ENCODE data around the gene ITPK1.

Gene ITPK1

DNA sequence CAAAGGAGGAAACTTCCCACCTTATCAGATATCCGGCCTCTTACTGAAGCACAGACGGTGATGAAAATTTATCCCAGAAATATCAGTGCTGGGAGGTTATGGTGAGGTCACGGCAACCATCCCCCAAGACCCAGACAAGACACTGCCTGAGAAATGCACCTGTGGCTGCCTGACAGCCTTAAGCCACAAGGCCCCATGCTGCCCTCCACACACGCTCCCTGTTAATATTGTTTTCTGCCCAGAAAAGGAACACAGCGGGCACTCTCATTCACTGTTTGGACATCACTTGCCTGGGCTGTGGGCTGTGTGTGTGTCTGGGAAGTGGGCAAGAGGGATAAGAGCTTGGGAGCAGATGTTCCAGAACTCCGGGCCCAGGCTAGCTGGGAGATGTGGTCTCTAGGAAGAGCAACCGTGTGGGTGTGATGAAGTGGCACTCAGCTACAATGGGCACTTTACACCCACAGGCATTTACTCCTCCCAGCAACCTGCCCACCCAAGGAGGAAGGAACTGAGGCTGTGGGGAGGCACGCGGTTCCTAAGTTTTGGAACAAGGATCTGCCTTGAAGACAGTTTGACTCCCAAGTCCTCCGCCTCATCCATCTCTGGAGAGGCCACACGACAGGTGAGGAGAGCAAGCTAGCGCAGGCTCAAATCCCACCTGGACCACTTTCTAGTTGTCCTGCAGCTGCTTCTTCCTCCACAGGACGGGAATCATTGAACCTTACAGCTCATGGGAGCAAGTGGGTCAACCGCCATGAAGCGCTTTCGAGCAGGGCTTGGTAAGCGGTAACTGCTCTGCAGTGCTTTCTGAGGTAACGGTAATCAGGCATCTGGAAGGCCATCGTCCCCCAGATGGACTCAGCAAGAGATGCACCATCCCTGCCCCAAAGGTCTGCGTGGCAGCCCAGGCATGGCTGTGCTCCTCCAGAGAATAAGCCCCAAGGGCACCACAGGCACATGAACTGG is 101.4 kb downstream of the ITPK1 start:
- in situ Hi-C loops (cut with MboI; ENCODE audit: low sequenced_read_pairs): no loop called here

DNA sequence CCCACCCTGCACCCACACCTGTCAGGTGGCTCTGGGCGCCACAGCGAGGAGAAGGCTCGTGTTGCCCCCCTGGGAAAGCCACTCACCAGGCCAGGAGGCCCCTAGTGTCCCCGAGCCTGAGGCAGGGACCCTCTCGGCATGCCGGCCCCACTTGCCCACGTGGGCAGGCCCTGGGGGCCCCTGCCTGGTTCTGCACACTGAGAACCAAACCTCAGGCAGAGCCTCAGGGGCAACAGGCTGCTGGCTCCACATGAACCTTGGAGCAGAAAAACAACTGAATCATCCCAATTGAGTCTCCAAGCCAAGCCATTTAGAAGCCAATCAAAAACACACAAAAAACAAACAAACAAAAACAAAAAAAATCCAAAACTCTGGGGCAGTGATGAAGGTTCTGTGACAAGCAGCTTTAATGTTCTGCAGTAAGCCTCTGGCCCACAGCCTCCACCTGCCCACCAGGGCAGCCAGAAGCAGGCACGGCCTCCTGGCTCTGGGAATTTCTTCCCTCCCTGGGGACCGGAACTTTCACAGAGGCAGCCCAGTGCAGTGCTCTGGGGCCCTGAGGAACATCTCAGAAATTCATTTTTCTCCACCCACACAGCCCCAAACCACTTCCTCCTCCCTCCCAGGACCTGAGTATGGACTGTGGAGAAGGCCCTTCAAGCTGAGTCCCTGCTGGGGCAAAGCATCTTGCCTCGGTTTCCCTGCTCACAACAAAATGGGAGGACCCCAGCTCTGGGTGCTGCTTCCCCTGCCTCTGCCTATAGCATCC is 102.6 kb downstream of the ITPK1 start:
- in situ Hi-C loops (cut with MboI; ENCODE audit: low sequenced_read_pairs): no loop called here

DNA sequence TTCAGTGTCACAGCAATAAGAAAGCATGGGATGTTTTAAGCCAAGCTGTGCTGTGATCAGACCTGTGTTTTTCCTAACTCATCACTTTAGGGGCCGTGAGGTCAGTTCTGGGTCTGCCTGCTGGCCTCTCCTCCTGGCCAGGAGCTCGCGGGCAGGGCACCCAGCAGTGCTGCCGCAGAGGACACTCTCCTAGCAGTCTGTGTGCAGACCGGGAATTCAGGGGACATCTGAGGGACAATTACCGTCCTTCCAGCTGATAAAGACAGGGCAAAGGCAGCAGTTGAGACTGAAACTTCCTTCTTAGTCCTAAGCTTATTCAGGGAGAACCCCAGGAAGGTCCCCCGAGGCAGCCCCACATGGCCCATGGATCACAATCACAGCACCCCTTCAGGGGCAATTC is 103.2 kb downstream of the ITPK1 start:
- in situ Hi-C loops (cut with MboI; ENCODE audit: low sequenced_read_pairs): no loop called here

DNA sequence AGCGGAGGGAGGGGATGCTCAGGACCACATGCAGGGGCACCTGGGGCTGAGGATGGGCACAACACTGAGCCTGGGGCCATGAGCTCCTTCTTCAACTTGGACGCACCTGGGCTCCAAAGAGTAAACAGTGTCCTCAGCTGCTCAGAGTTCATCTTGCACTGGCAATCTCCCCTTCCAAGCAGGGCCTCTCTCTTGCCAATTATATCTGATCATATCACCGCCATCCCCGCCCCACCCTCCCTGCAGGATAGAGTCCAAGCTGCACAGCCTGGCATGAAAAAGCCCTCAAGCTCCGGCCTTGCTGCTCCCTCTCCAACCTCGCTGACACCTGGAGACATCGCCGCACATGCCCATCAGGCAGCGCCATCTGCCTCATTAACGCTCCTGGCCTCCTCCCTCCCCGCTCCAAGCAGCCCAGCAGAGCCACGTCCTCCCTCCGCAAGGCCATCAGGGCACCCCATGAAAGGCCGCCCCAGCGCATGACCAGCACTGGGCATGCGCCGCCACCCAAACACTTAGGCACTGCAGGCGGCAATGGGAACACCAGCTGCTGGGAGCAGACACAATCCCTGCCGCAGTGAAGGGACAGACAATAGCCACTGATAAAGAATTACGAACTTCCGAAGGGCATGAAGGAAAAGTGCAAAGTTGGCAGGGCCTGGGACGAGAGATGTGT is 103.9 kb downstream of the ITPK1 start:
- in situ Hi-C loops (cut with MboI; ENCODE audit: low sequenced_read_pairs): no loop called here

DNA sequence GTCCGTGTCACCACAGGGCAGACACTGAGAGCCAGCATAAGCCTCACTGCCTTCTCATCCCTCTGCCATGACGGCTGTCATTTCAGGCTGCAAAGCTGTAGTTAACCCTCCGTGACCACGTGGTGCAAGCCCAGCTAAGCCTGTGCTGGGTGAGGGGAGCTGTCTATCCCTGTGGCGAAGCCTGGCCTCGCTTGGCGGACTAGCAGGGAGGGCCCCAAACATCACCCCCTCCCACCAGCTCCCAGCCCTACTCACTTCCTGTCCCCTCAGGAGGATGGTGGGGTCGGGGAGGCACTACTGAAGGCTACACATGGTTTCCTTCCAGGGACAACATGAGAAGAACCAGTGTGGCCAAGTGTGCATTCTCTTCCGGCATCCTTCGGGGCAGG is 104.6 kb downstream of the ITPK1 start:
- in situ Hi-C loops (cut with MboI; ENCODE audit: low sequenced_read_pairs): no loop called here

DNA sequence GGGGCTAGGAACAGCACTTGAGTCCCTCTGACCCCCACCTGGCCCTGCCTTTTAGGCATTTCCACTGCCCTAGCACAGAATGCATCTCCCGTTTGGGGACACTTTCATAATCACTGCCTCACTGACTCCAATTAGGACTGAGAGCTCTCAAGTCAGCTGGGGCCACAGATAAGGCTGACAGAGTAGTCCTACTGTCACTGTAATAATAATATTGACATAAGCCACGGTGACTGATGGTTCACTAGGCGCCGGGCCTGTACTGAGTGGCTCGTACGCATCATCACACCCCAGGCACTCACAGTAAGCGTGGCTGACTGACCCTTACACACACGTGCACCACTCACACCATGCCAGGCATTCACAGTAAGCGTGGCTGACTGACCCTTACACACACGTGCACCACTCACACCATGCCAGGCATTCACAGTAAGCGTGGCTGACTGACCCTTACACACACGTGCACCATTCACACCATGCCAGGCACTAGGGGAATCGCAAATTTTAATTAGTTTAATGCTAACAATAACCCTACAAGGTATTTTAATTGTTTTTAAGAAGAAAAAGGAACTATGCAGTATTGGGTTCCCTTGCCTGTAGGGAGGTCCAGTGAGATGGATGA is 105.1 kb downstream of the ITPK1 start:
- in situ Hi-C loops (cut with MboI; ENCODE audit: low sequenced_read_pairs): no loop called here

DNA sequence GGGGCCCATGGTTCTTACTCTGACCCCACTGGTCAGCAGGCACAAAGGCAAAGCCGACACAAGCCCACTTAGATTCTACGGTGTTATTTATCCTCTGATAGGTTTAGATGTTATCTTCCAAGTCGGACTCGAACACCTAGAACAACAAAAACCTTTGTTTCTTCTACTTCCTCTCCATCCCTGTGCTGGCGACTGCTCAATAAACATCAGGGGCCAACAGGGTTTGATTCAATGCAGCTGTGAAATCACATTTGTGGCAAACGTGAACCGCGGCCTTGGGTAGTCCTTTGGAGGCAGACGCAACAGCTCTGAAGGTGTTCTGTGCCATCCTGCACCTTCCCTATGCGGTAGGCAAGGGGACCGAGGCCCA is 105.6 kb downstream of the ITPK1 start:
- in situ Hi-C loops (cut with MboI; ENCODE audit: low sequenced_read_pairs): no loop called here

DNA sequence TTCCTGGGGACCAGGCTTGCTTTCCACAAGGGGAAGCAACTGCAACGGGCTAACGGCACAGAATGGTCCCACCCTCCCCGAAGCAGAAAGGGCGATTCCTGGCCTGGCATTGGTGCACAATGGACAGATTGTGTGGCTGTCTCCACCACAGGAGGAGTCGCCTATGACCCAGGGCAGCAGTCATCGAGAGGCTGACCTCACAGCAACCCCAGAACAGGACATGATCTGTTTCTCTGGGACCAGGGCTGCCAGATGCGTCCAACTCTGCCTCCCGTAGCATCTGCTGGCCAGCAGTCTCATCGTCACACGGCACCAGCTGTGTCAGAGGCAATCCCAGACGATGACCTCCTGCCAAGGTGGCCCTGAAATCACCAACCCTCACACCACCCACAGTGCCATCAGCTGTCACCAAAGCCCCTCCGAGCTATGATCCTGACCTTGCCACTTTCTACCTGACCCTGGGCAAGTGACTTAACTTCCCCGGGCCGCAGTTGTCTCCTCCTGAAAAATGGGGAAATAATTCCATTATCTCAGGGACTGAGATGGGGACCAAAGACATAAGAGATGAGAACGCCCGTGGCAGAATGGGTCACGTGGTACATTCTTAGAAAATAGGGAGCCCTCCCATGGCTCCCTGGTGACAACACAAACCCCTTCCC is 106.1 kb downstream of the ITPK1 start:
- in situ Hi-C loops (cut with MboI; ENCODE audit: low sequenced_read_pairs): no loop called here

DNA sequence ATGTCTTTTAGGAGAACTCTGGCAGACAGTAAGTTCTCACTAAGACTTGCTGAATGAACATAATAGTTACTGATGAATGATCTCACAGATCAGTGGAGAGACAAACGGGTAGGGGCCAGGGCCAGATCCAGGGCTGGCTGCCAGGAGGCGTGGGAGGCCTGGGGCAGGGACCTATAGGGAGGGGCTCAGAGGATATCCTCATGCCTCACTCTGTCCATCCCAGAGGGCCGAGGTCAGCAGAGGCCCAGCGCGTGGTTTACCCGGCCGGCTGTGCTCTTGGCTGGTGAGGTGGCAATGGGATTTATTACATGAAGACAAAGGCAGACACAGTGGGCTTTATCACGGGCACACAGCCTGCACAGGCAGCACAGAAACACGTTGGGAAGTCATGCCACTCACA is 107.3 kb downstream of the ITPK1 start:
- in situ Hi-C loops (cut with MboI; ENCODE audit: low sequenced_read_pairs): no loop called here

DNA sequence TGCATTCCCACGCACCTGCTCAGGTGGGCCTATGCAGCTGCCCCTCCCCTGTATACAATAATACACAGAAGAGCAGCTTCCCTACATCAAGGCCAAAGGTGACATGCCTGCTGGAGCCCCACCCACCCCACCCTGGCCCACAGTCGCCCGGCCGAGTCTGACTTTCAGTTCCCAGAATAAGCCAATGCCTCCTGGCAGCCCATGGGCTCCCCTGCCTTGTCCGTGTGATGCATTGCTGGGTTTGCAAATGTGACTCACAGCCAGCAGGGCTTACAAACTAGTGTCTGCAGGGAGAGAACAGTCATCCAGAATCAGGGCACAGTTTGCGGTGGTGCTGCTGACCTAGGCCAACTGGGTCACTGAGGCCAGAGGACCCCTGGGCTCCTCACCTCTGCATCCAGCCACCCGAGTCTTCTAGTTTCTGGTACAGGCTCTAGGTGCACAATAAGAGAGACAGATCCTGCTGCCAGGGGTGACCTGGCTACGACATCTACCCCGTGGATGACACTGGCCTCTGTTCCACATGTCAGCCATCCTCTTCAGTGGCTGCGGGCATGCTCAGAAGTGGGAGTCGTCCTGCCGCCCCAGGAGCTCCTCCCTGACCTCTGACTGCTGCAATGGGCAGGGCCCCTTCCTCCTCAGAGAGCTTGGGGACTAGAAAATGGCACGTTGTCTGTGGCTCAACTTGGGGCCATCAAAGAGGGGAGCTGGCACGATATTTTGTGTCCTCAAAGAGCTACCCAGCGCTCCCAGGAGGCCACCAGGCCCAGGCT is 108.3 kb downstream of the ITPK1 start:
- in situ Hi-C loops (cut with MboI; ENCODE audit: low sequenced_read_pairs): no loop called here

DNA sequence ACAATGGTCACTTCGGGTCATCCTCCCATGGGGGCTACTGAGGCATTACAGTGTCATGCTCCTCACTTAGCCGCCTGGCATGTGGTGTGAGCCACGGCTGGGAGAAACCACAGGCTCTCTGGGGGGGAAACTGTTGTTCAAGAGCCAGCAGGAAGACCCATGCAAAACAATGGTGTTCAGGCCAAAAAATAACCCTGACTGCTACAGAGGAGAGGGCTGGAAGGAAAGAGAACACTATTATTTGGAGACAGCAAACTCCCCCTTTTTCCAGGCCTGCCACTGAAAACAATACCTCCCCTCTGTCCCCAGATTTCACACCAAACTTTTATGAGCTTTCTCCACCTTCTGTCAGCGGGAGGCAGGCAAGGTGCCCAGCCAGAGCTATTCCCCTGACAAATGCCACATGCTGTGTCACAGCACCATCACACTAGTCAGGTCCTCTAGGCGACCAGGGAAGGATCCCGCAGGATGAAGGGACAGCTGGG is 109.1 kb downstream of the ITPK1 start:
- in situ Hi-C loops (cut with MboI; ENCODE audit: low sequenced_read_pairs): no loop called here

DNA sequence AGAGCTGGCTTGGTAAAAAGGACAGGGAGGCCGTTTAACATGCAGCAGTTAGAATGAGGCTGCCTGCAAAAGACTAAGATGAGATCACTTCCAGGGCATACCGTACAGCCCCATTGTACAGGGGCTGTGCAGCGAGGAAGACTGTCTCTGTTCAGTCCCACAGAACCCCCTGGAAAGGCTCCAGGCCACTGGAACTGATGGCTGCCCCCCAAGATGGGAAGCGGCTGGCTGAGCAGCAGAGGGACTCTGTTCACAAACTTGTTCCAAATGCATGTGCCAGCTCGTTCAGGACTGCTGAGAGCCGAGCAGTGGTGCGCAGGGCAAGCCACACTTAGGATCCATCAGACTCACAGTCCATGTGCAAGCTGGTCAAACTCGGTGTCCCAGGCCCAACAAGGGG is 109.9 kb downstream of the ITPK1 start:
- in situ Hi-C loops (cut with MboI; ENCODE audit: low sequenced_read_pairs): no loop called here

DNA sequence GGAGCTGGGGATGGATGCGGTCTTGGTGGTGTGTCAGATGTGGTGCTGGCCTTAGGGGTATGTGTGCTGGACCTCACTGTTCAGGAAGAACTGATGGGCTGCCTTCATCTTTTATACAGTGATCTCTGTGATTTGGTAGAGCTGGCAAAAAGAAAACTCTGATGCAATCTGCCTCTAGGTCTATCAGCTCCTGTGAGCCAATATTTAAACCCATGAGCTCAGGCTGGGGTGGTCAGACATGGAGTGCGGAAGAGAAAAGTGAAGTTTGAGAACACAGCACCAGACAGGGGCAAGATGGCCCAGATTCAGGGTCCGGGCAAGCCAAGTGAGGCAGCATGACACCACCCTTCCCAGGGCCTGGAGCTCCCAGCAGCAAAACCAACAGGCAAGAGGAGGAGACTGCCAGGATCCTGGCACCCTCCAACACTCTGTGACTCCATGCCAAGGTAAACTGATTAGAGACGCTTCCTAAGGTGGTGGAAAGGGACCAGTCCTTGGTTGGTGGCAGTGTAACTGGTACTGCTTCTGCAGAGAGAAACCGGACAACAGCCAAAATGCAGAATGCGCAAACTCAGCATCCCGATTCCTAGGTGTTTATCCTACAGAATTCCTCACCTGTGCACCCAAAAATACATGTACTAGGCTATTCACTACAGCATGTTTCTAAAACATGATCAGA is 110.5 kb downstream of the ITPK1 start:
- in situ Hi-C loops (cut with MboI; ENCODE audit: low sequenced_read_pairs): no loop called here

DNA sequence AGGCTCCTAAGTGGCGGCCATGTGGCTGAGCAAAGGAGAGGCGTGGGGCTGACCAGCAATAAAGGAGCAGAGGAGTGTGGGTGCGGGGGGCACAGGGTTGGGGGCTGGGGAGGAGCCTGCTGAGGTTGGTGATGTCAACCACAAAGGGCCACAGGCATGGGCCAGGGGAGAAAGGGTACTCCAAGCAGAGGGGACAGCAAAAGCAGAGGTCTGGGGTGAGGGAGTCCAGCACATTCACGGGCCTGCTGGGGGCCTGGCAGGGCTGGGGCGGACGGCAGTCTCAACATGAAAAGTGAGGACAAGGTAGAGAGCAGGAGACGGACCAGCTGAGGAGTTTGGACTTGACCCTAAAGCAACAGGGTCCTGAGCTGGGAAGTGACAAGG is 111.0 kb downstream of the ITPK1 start:
- in situ Hi-C loops (cut with MboI; ENCODE audit: low sequenced_read_pairs): no loop called here

DNA sequence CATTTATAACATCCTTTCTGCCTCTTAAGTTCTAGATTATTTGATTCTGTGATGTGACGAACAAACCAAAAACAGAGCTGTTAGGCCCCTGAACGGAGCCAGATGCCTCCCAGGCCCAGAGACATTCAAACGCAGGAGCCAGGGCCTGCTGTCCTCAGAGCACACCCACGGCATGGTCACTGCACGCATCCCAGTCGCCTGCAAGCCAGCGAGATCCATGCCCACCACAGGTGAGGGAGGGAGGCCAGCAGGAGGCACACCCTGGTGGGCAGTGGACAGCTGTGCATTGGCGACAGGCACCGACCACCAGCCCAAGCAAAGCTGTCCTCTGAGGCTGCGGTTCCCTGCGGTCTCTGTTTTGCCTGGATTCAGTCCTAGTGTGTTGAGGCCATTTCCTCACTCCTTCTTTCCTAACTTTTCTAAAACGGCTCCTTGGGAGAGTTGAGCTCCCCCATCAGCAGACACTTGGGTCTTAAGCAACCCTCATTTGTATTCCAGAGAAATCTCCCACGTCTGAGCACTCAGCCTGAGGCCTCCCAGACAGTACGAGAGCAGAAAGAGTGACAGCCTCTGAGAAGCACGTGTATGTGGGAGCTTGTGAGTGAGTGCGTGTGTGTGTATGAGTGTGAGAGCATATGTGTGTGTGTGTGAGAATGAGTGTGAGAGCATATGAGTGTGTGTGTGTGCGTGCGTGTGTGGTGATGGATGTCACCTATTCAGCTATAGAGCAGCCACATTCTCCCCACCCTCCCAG is 111.6 kb downstream of the ITPK1 start:
- in situ Hi-C loops (cut with MboI; ENCODE audit: low sequenced_read_pairs): no loop called here

DNA sequence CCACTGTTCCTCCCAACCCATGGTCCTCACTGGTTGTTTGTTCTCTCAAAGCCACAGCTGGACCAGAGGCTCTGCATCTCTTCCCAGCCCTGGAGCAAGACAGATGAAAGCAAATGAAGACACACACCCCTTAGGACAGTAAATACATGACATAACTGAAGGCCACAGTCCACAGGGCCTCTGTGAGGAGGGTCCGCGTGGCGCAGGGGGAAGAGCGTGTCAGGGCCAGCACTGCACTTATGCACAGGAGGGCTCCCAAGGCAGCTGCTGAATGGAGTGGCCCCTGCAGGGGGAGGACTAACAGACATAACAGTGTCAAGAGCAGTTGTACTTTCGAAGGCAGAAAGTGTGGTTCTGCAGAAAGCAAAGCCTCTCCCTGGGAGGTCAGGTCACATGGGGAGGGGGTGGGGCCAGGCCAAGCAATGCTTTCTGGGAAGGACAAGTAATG is 112.8 kb downstream of the ITPK1 start:
- in situ Hi-C loops (cut with MboI; ENCODE audit: low sequenced_read_pairs): no loop called here

DNA sequence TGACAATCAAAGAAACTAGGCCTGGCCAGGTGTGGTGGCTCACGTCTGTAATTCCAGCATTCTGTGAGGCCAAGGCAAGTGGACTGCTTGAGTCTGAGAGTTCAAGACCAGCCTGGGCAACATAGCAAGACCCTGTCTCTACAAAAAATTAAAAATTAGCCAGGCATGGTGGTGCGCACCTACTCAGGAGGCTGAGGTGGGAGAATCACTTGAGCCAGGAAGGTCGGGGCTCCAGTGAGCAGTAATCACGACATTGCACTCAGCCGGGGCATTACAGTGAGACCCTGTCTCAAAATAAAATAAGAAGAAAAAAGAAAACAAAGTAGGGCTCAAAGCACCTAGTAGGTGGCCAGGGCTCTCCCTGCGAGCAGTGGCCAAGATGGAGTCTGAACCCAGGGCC is 113.7 kb downstream of the ITPK1 start:
- in situ Hi-C loops (cut with MboI; ENCODE audit: low sequenced_read_pairs): no loop called here

DNA sequence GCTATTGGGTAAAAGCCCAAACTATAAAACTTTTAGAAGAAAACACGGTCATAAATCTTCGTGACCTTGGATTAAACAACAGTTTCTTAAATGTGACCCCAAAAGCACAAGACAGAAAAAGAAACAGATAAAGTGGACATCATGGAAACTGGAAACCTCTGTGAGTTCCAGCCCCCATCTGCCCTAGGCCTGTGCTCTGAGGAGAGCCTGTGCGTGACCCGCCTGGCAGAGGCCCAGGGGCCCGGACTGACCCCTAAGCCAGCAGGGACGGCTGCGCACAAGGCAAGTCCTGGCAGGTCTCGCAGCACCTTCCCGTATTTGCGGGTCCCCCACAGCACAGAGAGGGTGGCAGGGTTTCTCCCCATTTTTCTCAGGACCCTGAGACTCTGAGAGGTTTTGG is 116.8 kb downstream of the ITPK1 start:
- in situ Hi-C loops (cut with MboI; ENCODE audit: low sequenced_read_pairs): no loop called here

Measured in HL-60/S4 treated with phorbol 12-myristate 13-acetate at 8.2 ng/mL for 4 days and 3 days (cell line).